Stimulated activated CD8-positive, alpha-beta memory T cell treated with anti-CD3 and anti-CD28 coated beads, Interleukin-4, amount 100 ng/mL, for 4 hours (primary cell): Measurements from ENCODE around the gene MYH8.

Experiments used
- DNase-seq, 2 donors: peaks; one replicate each; pipeline ENCODE4 v3.0.0-alpha.2; 2020; ENCODE audit warnings: low read depth in 2 of 2, low spot score in 1 of 2

MYH8 gene

GRCh38 chr17:10421900-10422542 is at the start of gene MYH8:
Gene MYH8 (minus strand): TSS chr17:10421950. CDS start chr17:10420227, 1,723 bp downstream.
- DNase-seq = no peak

GRCh38 chr17:10469459-10469858 is 47.7 kb upstream of the MYH8 start, which contains the start of gene MYH4:
Gene MYH4 (minus strand): TSS chr17:10469559. CDS start chr17:10466745, 2,814 bp downstream.
- DNase-seq = no peak

GRCh38 chr17:10463402-10463801 is 41.7 kb upstream of the MYH8 start:
- DNase-seq = no peak

GRCh38 chr17:10460062-10460461 is 38.3 kb upstream of the MYH8 start:
- no peak for DNase-seq

GRCh38 chr17:10458701-10459100 is 37.0 kb upstream of the MYH8 start:
- DNase-seq = no peak

GRCh38 chr17:10457952-10458351 is 36.2 kb upstream of the MYH8 start:
- DNase-seq = no peak

- no peak for DNase-seq
These were observed 25.5 kb upstream of the MYH8 start for GRCh38 chr17:10447026-10447931.

GRCh38 chr17:10439816-10440215 is 18.1 kb upstream of the MYH8 start:
- no peak for DNase-seq

GRCh38 chr17:10435096-10435495 is 13.3 kb upstream of the MYH8 start:
- no peak for DNase-seq

GRCh38 chr17:10429421-10430045 is 7.8 kb upstream of the MYH8 start:
- no peak for DNase-seq

GRCh38 chr17:10428781-10429180 is 7.0 kb upstream of the MYH8 start:
- DNase-seq = no peak

GRCh38 chr17:10421211-10421610 is 539 bp downstream of the MYH8 start:
- no peak for DNase-seq

GRCh38 chr17:10420811-10421210 is 939 bp downstream of the MYH8 start:
- no peak for DNase-seq

GRCh38 chr17:10417431-10417830 is 4.3 kb downstream of the MYH8 start:
- no peak for DNase-seq

GRCh38 chr17:10415161-10415560 is 6.6 kb downstream of the MYH8 start:
- no peak for DNase-seq

GRCh38 chr17:10403589-10403988 is 18.2 kb downstream of the MYH8 start:
- no peak for DNase-seq

- no peak for DNase-seq
These were observed 23.4 kb downstream of the MYH8 start for GRCh38 chr17:10398352-10398751.

GRCh38 chr17:10396524-10397163 is 25.1 kb downstream of the MYH8 start:
- DNase-seq = no peak

GRCh38 chr17:10394201-10394887 is 27.4 kb downstream of the MYH8 start:
- DNase-seq = no peak

- DNase-seq = no peak
These were observed 28.9 kb downstream of the MYH8 start for GRCh38 chr17:10392880-10393279.

- DNase-seq = no peak
These were observed 35.9 kb downstream of the MYH8 start for GRCh38 chr17:10385871-10386270.
